DOHH2 (cell line): ENCODE measurements around the gene KAT6B.

Source experiments
- H3F3A ChIP-seq: fragments of 200-600 bp; sonication (generic), shearing (Covaris generic); 2 replicates; pipeline ENCODE4 v1.6.0; 2016; ENCODE audit warnings: antibody characterized with exemption, mild to moderate bottlenecking; ENCODE audit not compliant: control insufficient read depth, insufficient read depth
- H3K27ac ChIP-seq: fragments of 200-600 bp; sonication (generic); 2 replicates; pipeline ENCODE4 v1.5.1; 2014; ENCODE audit warnings: low read depth, mild to moderate bottlenecking, low read length, moderate library complexity
- H3K27me3 ChIP-seq: fragments of 200-600 bp; sonication (generic); 2 replicates; pipeline ENCODE4 v1.6.1; 2014; ENCODE audit warnings: mild to moderate bottlenecking, low read length, mixed read lengths; ENCODE audit not compliant: control insufficient read depth
- H3K36me3 ChIP-seq: fragments of 200-600 bp; sonication (generic); 2 replicates; pipeline ENCODE4 v1.6.1; 2014; ENCODE audit warnings: mild to moderate bottlenecking, low read length, moderate library complexity, mixed read lengths; ENCODE audit not compliant: control insufficient read depth
- H3K4me1 ChIP-seq: fragments of 200-600 bp; sonication (generic); 2 replicates; pipeline ENCODE4 v1.6.1; 2014; ENCODE audit warnings: mild to moderate bottlenecking, low read length, mixed read lengths; ENCODE audit not compliant: control insufficient read depth
- H3K4me2 ChIP-seq: fragments of 200-600 bp; sonication (generic); 2 replicates; pipeline ENCODE4 v1.6.0; 2014; ENCODE audit warnings: mild to moderate bottlenecking, low read length, moderate library complexity
- H3K4me3 ChIP-seq: fragments of 200-600 bp; sonication (generic); 2 replicates; pipeline ENCODE4 v1.5.1; 2014; ENCODE audit warnings: mild to moderate bottlenecking, low read length, mixed read lengths
- H3K79me2 ChIP-seq: fragments of 200-600 bp; sonication (generic); 2 replicates; pipeline ENCODE4 v1.6.1; 2014; ENCODE audit warnings: mild to moderate bottlenecking, low read length, mixed read lengths; ENCODE audit not compliant: control insufficient read depth
- H3K9me2 ChIP-seq: fragments of 200-600 bp; sonication (generic); replicated peaks from 2 replicates; pipeline ENCODE4 v1.6.1; 2014; ENCODE audit warnings: mild to moderate bottlenecking, low read length, mixed read lengths; ENCODE audit not compliant: control insufficient read depth
- H3K9me3 ChIP-seq: fragments of 200-600 bp; sonication (generic); 2 replicates; pipeline ENCODE4 v1.6.1; 2014; ENCODE audit warnings: antibody characterized with exemption, low read length, mixed read lengths; ENCODE audit not compliant: control insufficient read depth, insufficient read depth
- H4K20me1 ChIP-seq: fragments of 200-600 bp; sonication (generic); 2 replicates; pipeline ENCODE4 v1.6.0; 2014; ENCODE audit warnings: low read depth, mild to moderate bottlenecking, antibody characterized with exemption, low read length, moderate library complexity; ENCODE audit not compliant: control insufficient read depth, insufficient read depth
- EZH2phosphoT487 ChIP-seq: fragments of 200-600 bp; sonication (generic); IDR thresholded peaks from 2 replicates; pipeline ENCODE4 v1.6.1; 2017; ENCODE audit warnings: borderline replicate concordance, mild to moderate bottlenecking, antibody characterized with exemption, low read length, moderate library complexity, mixed read lengths
- TF ChIP-seq, protein P1 (sequence below): fragments of 200-600 bp; sonication (generic); IDR thresholded peaks from one replicate; pipeline ENCODE4 v1.5.1; 2014; ENCODE audit warnings: antibody characterized with exemption, mild to moderate bottlenecking, low read depth, low read length; ENCODE audit not compliant: poor library complexity, severe bottlenecking

Gene KAT6B

DNA sequence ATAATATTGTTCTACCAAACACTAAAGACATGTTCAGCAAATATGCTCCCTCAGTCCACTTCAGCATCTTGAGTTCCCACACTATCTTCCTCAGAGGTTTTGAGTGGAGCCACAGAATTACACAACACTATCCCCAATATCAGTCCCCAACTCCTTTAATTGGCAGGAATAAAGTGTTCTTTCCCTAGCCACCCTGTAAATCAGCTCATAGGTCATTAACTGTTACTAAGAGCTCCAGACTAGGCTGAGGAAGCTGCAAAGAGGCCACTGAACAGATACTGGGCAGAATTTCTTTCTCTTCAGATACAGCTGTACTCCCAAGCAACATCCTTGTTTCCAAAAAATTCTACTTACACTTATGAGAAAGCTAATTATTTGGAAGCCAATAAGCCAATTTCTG is 11.6 kb upstream of the KAT6B start:
- H3K9me3 ChIP-seq: peaks cover 5% of the 10 kb centered on the region
- TF ChIP-seq, protein P1, sequence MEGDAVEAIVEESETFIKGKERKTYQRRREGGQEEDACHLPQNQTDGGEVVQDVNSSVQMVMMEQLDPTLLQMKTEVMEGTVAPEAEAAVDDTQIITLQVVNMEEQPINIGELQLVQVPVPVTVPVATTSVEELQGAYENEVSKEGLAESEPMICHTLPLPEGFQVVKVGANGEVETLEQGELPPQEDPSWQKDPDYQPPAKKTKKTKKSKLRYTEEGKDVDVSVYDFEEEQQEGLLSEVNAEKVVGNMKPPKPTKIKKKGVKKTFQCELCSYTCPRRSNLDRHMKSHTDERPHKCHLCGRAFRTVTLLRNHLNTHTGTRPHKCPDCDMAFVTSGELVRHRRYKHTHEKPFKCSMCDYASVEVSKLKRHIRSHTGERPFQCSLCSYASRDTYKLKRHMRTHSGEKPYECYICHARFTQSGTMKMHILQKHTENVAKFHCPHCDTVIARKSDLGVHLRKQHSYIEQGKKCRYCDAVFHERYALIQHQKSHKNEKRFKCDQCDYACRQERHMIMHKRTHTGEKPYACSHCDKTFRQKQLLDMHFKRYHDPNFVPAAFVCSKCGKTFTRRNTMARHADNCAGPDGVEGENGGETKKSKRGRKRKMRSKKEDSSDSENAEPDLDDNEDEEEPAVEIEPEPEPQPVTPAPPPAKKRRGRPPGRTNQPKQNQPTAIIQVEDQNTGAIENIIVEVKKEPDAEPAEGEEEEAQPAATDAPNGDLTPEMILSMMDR: no peak
- TF ChIP-seq EZH2phosphoT487: no peak
- H3K27ac ChIP-seq: no peak overlapping the region
- H3K9me2 ChIP-seq: no peaks in the 10 kb centered on the region
- no peak overlapping the region for H3K4me2 ChIP-seq
- H3K36me3 ChIP-seq: no peaks in the 10 kb centered on the region
- H3K79me2 ChIP-seq: no peaks in the 10 kb centered on the region
- H3K4me3 ChIP-seq: no peak overlapping the region
- no peaks in the 10 kb centered on the region for H3F3A ChIP-seq
- H3K4me1 ChIP-seq: no peaks in the 10 kb centered on the region
- H4K20me1 ChIP-seq: no peaks in the 10 kb centered on the region
- H3K27me3 ChIP-seq: no peaks in the 10 kb centered on the region

DNA sequence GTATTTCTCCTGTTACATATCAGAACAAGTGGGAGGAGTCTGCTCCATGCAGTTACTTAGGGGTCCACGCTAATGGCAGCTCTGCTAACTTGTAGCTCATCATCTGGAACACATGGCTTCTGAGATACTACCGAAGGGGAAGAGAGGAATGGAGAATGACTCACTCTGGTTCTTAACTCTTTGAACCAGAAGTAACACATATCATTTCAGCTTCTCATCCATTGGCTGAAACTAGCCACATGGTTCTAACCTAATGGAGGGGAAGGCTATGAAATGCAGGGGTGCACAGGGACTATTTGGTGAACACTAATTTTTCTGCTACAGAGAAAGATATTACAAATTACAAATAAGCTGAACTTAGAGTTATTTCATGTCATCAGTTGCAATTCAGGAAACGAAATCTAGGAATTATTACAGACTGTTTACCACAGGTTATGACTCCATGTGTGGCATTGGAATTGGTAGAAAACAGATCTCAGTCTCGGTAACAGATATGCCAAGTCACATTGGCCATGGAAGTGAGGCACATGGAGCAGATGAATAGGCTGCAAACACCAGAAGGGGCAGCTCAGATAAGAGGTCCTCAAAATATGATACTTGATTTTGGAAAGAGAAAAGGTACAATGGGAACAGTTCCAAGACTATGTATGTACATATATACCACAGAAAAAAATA is 9.4 kb upstream of the KAT6B start:
- H3K4me1 ChIP-seq: no peaks in the 10 kb centered on the region
- H3K4me2 ChIP-seq: no peak overlapping the region
- H3K79me2 ChIP-seq: no peaks in the 10 kb centered on the region
- no peak overlapping the region for H3K27ac ChIP-seq
- no peak overlapping the region for H3K4me3 ChIP-seq
- H3K36me3 ChIP-seq: no peaks in the 10 kb centered on the region
- H3K27me3 ChIP-seq: no peaks in the 10 kb centered on the region
- TF ChIP-seq, protein P1: no peak
- TF ChIP-seq EZH2phosphoT487: no peak
- peaks cover 5% of the 10 kb centered on the region for H3K9me3 ChIP-seq
- no peaks in the 10 kb centered on the region for H4K20me1 ChIP-seq
- H3F3A ChIP-seq: no peaks in the 10 kb centered on the region
- H3K9me2 ChIP-seq: no peaks in the 10 kb centered on the region

DNA sequence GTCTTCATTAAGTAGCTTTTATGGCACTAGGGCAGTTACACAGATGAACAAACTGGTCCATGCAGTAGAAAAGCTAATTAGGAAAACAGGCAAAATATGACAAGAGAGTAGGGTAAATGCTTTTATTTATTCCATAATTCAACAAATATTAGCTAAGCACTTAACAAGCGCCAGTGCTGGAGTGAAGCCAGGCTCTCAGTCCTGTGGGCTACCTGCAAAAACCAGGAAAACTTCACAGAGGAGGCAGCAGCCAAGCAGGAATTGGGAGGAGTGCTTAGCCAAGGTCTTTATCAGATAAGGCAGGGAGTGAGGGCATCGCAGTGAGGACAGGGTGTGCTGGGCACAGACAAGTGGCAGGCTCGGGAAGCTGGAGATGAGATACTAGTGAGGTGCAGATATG is 4.9 kb upstream of the KAT6B start:
- TF ChIP-seq, protein P1: no peak
- no peak for TF ChIP-seq EZH2phosphoT487
- no peak overlapping the region for H3K4me3 ChIP-seq

More for the DNA sequence above, 4.9 kb upstream of the KAT6B start:
- no peaks in the 10 kb centered on the region for H4K20me1 ChIP-seq
- H3K9me3 ChIP-seq: peaks cover 5% of the 10 kb centered on the region
- no peak overlapping the region for H3K27ac ChIP-seq
- H3K27me3 ChIP-seq: no peaks in the 10 kb centered on the region; the same call in 1 of the 2 replicates
- no peaks in the 10 kb centered on the region for H3K9me2 ChIP-seq
- H3K4me1 ChIP-seq: peaks cover 10% of the 10 kb centered on the region
- H3F3A ChIP-seq: peaks cover 11% of the 10 kb centered on the region
- H3K36me3 ChIP-seq: no peaks in the 10 kb centered on the region
- no peaks in the 10 kb centered on the region for H3K79me2 ChIP-seq
- H3K4me2 ChIP-seq: no peak overlapping the region
